Ovary (tissue), 9 donors: ENCODE measurements around the gene LARP4B. TPM values are rescaled to one million over a fixed set of nuclear protein-coding genes. Genes with fewer than 3 reads are reported as not detected.

Experiments
- DNase-seq, 5 donors: peaks; one replicate each; pipeline ENCODE4 v3.0.0-alpha.2; 2019 to 2020
- H3K27ac ChIP-seq, 2 donors: fragments of 200-600 bp; one replicate each; pipeline versions ENCODE4 v1.5.1 to v1.8.0; 2019 to 2022
- H3K27me3 ChIP-seq: fragments of 200-600 bp; one replicate; pipeline ENCODE4 v1.8.0; 2022
- H3K36me3 ChIP-seq: fragments of 200-600 bp; sonication (generic); one replicate; pipeline ENCODE4 v1.5.1; 2019
- H3K4me1 ChIP-seq: one replicate; pipeline ENCODE4 v1.8.1; 2013; ENCODE audit warnings: mild to moderate bottlenecking, moderate library complexity; ENCODE audit not compliant: insufficient read depth
- H3K4me3 ChIP-seq: fragments of 200-600 bp; sonication (generic); one replicate; pipeline ENCODE4 v1.5.1; 2017
- H3K9me3 ChIP-seq, 2 donors: fragments of 200-600 bp in 1 of 2; sonication (generic) in 1 of 2; one replicate each; pipeline versions ENCODE4 v1.5.1 to v1.8.1; 2013 to 2019; ENCODE audit warnings: mild to moderate bottlenecking in 1 of 2, moderate library complexity in 1 of 2
- CTCF ChIP-seq, 3 donors: fragments of 450-650 bp in 2 of 3; fragments of 200-600 bp in 1 of 3; IDR thresholded peaks; one replicate each; pipeline versions ENCODE4 v1.5.1 to v1.8.0; 2016 to 2022; ENCODE audit warnings: antibody characterized with exemption in 3 of 3, mild to moderate bottlenecking in 1 of 3
- EP300 ChIP-seq: sonication (generic); formaldehyde crosslinking; IDR thresholded peaks from one replicate; pipeline ENCODE4 v1.6.1; 2017; ENCODE audit warnings: antibody characterized with exemption
- POLR2A ChIP-seq: fragments of 450-650 bp; IDR thresholded peaks from one replicate; pipeline ENCODE4 v1.6.1; 2017; ENCODE audit warnings: antibody characterized with exemption, mild to moderate bottlenecking, moderate library complexity
- WGBS, 3 donors: extraction: QIAGEN DNeasy Blood & Tissue Kit in 1 of 3; methylation state at CpG; one replicate each; pipeline versions ENCODE4 v1.1.5 to v1.1.7; 2013 to 2017; 5-methylcytosine and 5-hydroxymethylcytosine counted together
- intact Hi-C, 4 donors: fragments of 100-400 bp; cut with DNase I; formaldehyde crosslinking; loops; one replicate each; pipeline versions ENCODE4 v1.11.0 to v1.15.1; 2022 to 2023
- polyA plus RNA-seq, 2 donors: library from polyadenylated mRNA; stranded (reverse); fragments of 200-250 nt in 1 of 2; fragments of 350-450 nt in 1 of 2; fragmentation: Illumina TruSeq in 1 of 2; extraction: RNeasy Lipid Tissue Mini Kit (QIAGEN cat#74804) in 1 of 2; gene quantifications; one replicate each; pipeline ENCODE4 v1.2.3, GENCODE V29; 2013 to 2014
- total RNA-seq, 7 donors: library from RNA; depleted of rRNA in 2 of 7; stranded (reverse); fragments of >200 nt in 2 of 7; fragmentation: NEBNext Ultra II Directional in 3 of 7; extraction: Animal tissue kit (Norgen Biotek cat#: 25700) in 3 of 7; gene quantifications; one replicate each; pipeline versions ENCODE4 v1.1.0 to v1.2.4, GENCODE V29; 2016 to 2023
- donor health status: DM: no; HTN: no; CAD: no; lungs with moderate emphysema.
- donor health status: DM: no; HTN: no; CAD: no.
- donor health status: Bipolar disorder and iron deficiency.
- donor health status: DM: yes; HTN: yes; CAD: no.
- donor health status: DM: no; HTN: no; CAD: no.
- donor health status: DM: yes; HTN: yes; CAD: no.

Gene LARP4B
- total and polyA plus RNA-seq, 9 donors: 14.4 to 77.8 (median 54.4) TPM

- no peak for DNase-seq
- no peak overlapping the region for H3K27ac ChIP-seq
- no peaks in the 10 kb centered on the region for H3K9me3 ChIP-seq
- TF ChIP-seq EP300: no peak
- intact Hi-C loops: no loop called here
- H3K27me3 ChIP-seq: no peaks in the 10 kb centered on the region
- 86 to 88% (median 88%) methylated on average over 5 of the region's 5 CpGs for WGBS, 3 donors
- H3K4me3 ChIP-seq: no peak overlapping the region
- no peaks in the 10 kb centered on the region for H3K36me3 ChIP-seq
- no peaks in the 10 kb centered on the region for H3K4me1 ChIP-seq
Measured at GRCh38 chr10:821322-821721, 110.2 kb downstream of the LARP4B start.

GRCh38 chr10:819816-820215, 111.7 kb downstream of the LARP4B start:
- 91 to 95% (median 93%) methylated on average over 8 of the region's 8 CpGs for WGBS, 3 donors
- no peak for TF ChIP-seq EP300
- no peak for TF ChIP-seq POLR2A
- no peak for TF ChIP-seq CTCF (IDR thresholded peaks at IDR 0.05)
- intact Hi-C loops: no loop called here

GRCh38 chr10:819326-819725, 112.2 kb downstream of the LARP4B start:
- Histone ChIP-seq H3K4me1 (no peaks in the 10 kb centered on the region), H3K27ac (no peak overlapping the region), H3K9me3 (no peaks in the 10 kb centered on the region), H3K4me3 (no peak overlapping the region), H3K36me3 (no peaks in the 10 kb centered on the region), H3K27me3 (no peaks in the 10 kb centered on the region)
- intact Hi-C loops: no loop called here
- TF ChIP-seq POLR2A (no peak), CTCF (IDR thresholded peaks at IDR 0.05) (no peak), EP300 (no peak)
- 74 to 79% (median 76%) methylated on average over 9 of the region's 9 CpGs for WGBS, 3 donors
- no peak for DNase-seq

More at GRCh38 chr10:819816-820215, 111.7 kb downstream of the LARP4B start:
- Histone ChIP-seq H3K36me3 (no peaks in the 10 kb centered on the region), H3K27ac (no peak overlapping the region), H3K27me3 (no peaks in the 10 kb centered on the region), H3K9me3 (no peaks in the 10 kb centered on the region), H3K4me3 (no peak overlapping the region), H3K4me1 (no peaks in the 10 kb centered on the region)
- DNase-seq: no peak

DNA sequence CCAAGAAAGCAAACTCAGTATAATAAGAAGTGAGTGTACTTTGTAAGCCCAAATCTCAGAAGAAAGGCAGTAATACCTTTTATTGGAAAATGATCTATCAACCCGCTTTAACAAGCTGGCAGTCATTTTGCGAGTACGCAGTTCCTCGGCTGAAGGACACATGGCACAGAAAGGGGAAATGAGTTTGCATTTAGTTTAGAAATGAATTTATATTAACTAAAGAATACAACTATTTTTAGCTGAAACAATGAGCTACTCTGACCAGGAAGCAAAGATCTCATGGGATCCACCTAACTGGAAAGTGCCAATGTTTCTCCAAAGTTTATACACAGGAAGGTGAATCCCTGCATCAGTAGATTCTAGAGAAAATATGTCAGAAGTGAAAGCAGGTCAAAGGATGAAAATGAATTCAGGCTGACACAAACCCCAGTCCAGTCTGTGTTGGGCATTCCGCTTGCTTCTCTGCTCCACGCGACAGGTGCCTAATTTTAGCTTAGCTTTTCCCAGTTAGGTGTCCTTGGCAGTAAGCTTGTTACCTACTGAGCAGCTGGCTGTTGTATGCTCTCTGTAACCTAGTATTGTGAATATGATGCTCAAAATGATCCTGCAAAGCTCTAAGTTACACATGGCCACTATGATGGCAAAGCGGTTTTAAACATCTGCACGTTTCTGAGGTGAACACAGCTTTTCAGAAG, 112.8 kb downstream of the LARP4B start:
- no peaks in the 10 kb centered on the region for H3K9me3 ChIP-seq
- H3K36me3 ChIP-seq: no peaks in the 10 kb centered on the region
- no peaks in the 10 kb centered on the region for H3K27me3 ChIP-seq
- TF ChIP-seq EP300 (no peak), CTCF (IDR thresholded peaks at IDR 0.05) (no peak), POLR2A (no peak)
- intact Hi-C loops: no loop called here
- 85 to 89% (median 89%) methylated on average over 9 of the region's 9 CpGs for WGBS, 3 donors
- no peak overlapping the region for H3K4me3 ChIP-seq
- no peaks in the 10 kb centered on the region for H3K4me1 ChIP-seq
- no peak for DNase-seq
- H3K27ac ChIP-seq: no peak overlapping the region

DNA sequence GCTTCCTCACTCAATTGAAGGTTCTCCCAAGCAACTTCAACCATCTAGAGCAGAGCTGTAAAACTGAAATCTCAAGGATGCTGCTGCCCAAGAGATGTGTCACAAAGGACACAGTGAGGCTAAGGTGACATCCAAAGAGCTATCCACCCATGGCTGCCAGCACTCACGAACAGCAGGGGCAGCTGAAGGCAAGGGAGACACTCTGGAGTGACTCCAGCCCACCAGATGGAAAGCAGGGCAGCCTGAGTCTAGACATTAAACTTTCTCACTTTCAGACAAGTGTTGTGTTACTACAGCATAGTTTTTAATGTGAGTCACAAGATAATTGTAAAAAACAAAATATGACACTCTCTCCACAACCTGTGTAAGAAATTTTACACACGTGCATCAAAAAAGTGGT, 113.5 kb downstream of the LARP4B start:
- DNase-seq: no peak
- no peaks in the 10 kb centered on the region for H3K36me3 ChIP-seq
- TF ChIP-seq EP300 (no peak), POLR2A (no peak), CTCF (IDR thresholded peaks at IDR 0.05) (no peak)
- no peak overlapping the region for H3K4me3 ChIP-seq
- H3K9me3 ChIP-seq: no peaks in the 10 kb centered on the region
- H3K27ac ChIP-seq: no peak overlapping the region
- H3K4me1 ChIP-seq: no peaks in the 10 kb centered on the region
- WGBS, 3 donors: 37 to 45% (median 44%) methylated on average over 2 of the region's 2 CpGs
- H3K27me3 ChIP-seq: no peaks in the 10 kb centered on the region
- intact Hi-C loops: no loop called here
